ENCODE data around the gene OR6Y1.

The OR6Y1 gene

DNA sequence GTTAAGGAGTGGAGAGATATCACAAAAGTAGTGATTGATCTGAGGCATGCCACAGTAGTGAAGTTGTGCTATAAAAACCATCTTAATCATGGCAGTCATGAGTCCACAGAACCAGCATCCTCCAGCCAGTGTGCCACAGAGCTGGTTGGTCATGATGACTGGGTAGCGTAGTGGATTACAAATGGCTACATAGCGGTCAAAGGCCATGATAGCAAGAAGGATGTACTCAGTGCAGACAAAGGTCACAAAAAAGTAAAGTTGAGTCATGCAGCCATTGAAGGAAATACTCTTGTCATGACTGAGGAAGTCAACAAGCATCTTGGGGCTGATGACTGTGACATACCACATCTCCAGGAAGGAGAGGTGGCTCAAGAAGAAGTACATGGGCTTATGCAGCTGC, 6.7 kb downstream of the OR6Y1 start:
- H3K27me3 ChIP-seq (replicated peaks): no peaks in the 10 kb centered on the region
- H3K4me3 ChIP-seq (ENCODE audit: low read depth, low read length): no peak overlapping the region
- DNase-seq: no peak
- no peak overlapping the region for H3K27ac ChIP-seq
- no peaks in the 10 kb centered on the region for H3K36me3 ChIP-seq (replicated peaks)
- TF ChIP-seq, protein P1, sequence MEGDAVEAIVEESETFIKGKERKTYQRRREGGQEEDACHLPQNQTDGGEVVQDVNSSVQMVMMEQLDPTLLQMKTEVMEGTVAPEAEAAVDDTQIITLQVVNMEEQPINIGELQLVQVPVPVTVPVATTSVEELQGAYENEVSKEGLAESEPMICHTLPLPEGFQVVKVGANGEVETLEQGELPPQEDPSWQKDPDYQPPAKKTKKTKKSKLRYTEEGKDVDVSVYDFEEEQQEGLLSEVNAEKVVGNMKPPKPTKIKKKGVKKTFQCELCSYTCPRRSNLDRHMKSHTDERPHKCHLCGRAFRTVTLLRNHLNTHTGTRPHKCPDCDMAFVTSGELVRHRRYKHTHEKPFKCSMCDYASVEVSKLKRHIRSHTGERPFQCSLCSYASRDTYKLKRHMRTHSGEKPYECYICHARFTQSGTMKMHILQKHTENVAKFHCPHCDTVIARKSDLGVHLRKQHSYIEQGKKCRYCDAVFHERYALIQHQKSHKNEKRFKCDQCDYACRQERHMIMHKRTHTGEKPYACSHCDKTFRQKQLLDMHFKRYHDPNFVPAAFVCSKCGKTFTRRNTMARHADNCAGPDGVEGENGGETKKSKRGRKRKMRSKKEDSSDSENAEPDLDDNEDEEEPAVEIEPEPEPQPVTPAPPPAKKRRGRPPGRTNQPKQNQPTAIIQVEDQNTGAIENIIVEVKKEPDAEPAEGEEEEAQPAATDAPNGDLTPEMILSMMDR (IDR thresholded peaks at IDR 0.05; ENCODE audit: low read depth, low read length, missing control alignments): no peak
- in situ Hi-C loops (cut with HindIII; ENCODE audit: low pct_ligation_motif_present, low sequenced_read_pairs): no loop called here

DNA sequence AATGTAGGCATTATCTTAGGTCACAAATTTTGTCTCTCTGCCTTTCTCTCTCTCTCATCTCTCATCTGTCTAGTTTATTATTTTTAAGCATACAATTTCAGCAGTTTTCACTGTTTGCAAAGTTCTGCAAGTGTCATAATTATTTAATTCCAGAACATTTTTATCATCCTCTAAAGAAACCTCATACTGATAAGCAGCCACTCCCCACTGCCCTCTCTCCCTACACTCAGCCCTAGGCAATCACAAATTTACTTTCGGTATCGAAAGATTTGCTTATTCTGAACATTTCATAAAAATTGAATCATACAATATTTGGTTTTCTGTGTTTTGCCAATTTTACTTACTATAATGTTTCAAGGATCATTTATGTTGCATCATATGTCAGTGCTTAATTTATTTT, 16.6 kb downstream of the OR6Y1 start:
- no peaks in the 10 kb centered on the region for H3K27me3 ChIP-seq (replicated peaks)
- no peak overlapping the region for H3K27ac ChIP-seq
- in situ Hi-C loops (cut with HindIII; ENCODE audit: low pct_ligation_motif_present, low sequenced_read_pairs): no loop called here
- TF ChIP-seq, protein P1 (IDR thresholded peaks at IDR 0.05; ENCODE audit: low read depth, low read length, missing control alignments): no peak
- no peaks in the 10 kb centered on the region for H3K36me3 ChIP-seq (replicated peaks)
- no peak for DNase-seq
- no peak overlapping the region for H3K4me3 ChIP-seq (ENCODE audit: low read depth, low read length)

DNA sequence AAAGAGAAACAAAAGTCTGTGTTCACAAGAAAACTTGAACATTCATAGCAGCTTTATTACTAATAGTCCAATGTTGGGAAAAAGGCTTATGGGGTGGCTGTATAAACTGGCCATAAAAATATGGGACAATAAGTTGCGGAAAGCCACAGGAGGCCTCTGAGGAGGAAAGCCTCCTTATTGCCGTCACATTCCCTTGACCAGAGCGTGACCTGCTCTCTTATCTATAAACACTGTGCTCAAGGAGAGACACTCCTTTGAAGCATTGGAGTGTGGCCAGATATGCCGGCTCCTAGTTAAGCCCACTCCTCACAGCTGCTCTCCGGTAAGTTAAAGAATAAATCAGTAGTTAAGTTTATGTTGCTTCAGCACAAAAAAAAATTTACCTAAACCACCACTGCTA, 19.7 kb downstream of the OR6Y1 start:
- no peak overlapping the region for H3K4me3 ChIP-seq (ENCODE audit: low read depth, low read length)
- TF ChIP-seq, protein P1 (IDR thresholded peaks at IDR 0.05; ENCODE audit: low read depth, low read length, missing control alignments): no peak
- H3K36me3 ChIP-seq (replicated peaks): no peaks in the 10 kb centered on the region
- no peaks in the 10 kb centered on the region for H3K27me3 ChIP-seq (replicated peaks)
- H3K27ac ChIP-seq: no peak overlapping the region
- in situ Hi-C loops (cut with HindIII; ENCODE audit: low pct_ligation_motif_present, low sequenced_read_pairs): no loop called here
- no peak for DNase-seq

DNA sequence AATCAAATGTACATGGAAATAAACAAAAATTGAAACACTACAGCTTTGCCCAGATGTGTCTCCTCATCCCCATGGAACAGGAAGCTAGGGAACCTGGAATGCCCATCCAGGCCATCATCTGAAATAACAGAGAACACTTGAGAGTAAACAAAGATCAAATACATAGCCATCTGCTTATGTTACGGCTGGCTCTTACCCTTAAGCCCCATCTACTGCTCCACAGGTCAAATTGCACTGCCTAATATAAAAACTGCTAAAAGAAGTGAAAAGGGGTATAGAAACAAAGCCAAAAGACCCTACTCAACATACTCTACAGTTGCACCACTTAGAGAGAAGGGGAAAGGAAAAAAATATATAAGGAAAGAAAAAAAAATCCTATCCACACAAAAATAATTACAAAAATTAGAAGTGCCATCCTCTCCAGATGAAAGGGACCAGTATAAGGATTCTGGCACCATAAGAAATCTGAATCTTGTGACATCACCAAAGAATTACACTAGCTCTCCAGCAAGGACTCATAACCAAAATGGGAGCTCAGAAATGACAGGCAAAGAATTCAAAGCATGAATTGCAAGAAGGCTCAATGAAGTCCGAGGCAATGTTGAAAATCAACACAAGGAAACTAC, 26.9 kb downstream of the OR6Y1 start:
- TF ChIP-seq, protein P1 (IDR thresholded peaks at IDR 0.05; ENCODE audit: low read depth, low read length, missing control alignments): no peak
- in situ Hi-C loops (cut with HindIII; ENCODE audit: low pct_ligation_motif_present, low sequenced_read_pairs): no loop called here
- no peak for DNase-seq
- no peak overlapping the region for H3K4me3 ChIP-seq (ENCODE audit: low read depth, low read length)
- H3K27me3 ChIP-seq (replicated peaks): no peaks in the 10 kb centered on the region
- H3K36me3 ChIP-seq (replicated peaks): no peaks in the 10 kb centered on the region
- no peak overlapping the region for H3K27ac ChIP-seq

DNA sequence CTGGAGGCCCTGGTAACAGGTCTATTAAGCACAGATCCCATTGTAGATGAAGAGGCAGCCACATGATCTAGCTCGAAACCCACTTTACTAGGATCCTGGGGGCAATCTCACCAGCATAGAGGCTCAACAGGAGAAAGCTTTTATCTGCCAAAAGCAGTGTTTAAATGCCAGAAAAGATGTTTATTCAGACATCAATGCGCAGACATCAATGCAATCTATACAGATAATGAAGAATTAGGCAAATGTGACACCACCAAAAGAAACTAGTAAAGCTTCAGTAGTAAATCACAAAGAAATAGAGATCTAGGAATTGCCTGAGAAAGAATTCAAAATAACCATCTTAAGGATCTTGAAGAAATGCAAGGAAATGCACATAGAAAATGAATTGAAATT, 32.5 kb downstream of the OR6Y1 start:
- DNase-seq: no peak
- TF ChIP-seq, protein P1 (IDR thresholded peaks at IDR 0.05; ENCODE audit: low read depth, low read length, missing control alignments): no peak
- no peaks in the 10 kb centered on the region for H3K27me3 ChIP-seq (replicated peaks)
- in situ Hi-C loops (cut with HindIII; ENCODE audit: low pct_ligation_motif_present, low sequenced_read_pairs): no loop called here
- H3K4me3 ChIP-seq (ENCODE audit: low read depth, low read length): no peak overlapping the region
- no peaks in the 10 kb centered on the region for H3K36me3 ChIP-seq (replicated peaks)
- no peak overlapping the region for H3K27ac ChIP-seq
